Peyer's patch (tissue), 4 donors: Measurements from ENCODE around the gene ATMIN.

ENCODE experiments used
- CTCF ChIP-seq, 6 experiments: fragments of 450-650 bp in 4 of 6; fragments of 200-600 bp in 2 of 6; sonication (generic) in 1 of 6; IDR thresholded peaks; one replicate each; pipeline ENCODE4 v1.5.1; 2017 to 2019; ENCODE audit warnings: antibody characterized with exemption in 6 of 6, mild to moderate bottlenecking in 3 of 6, moderate library complexity in 1 of 6
- POLR2A ChIP-seq, 2 donors: fragments of 450-650 bp; IDR thresholded peaks; one replicate each; pipeline ENCODE4 v1.5.1; 2017; ENCODE audit warnings: antibody characterized with exemption in 2 of 2, mild to moderate bottlenecking in 2 of 2, moderate library complexity in 2 of 2

- TF ChIP-seq POLR2A (IDR thresholded peaks at IDR 0.05) (no peak), CTCF (IDR thresholded peaks at IDR 0.05) (no peak)
Measured at GRCh38 chr16:80986557-80986956, 49.1 kb upstream of the ATMIN start.
